Measurements from ENCODE around the gene SLC7A6. TPM values are rescaled to one million over a fixed set of nuclear protein-coding genes. Genes with fewer than 3 reads are reported as not detected.

SLC7A6 gene
- total and polyA plus RNA-seq, 10 of the 15 experiments (the other 5 are each of a cell fraction or from before 2014, with no cell fraction given): 8.2 to 60.4 (median 28.6) TPM

GRCh38 chr16:68281368-68282063, 17.2 kb downstream of the SLC7A6 start:
- no peak for ATAC-seq
- H4K20me1 ChIP-seq (ENCODE audit: control insufficient read depth, insufficient read depth): no peaks in the 10 kb centered on the region
- peaks cover 7 to 8% of the 10 kb centered on the region in 2 experiments for H3K36me3 ChIP-seq (ENCODE audit: control insufficient read depth in 2 of 2, insufficient read depth in 2 of 2, low read length in 1 of 2)
- peaks cover 49% of the 10 kb centered on the region for H3K4me1 ChIP-seq (ENCODE audit: control insufficient read depth, insufficient read depth, low read length)
- in situ Hi-C loops (cut with MboI) (no loop called here), intact Hi-C loops (cut with micrococcal nuclease; ENCODE audit: unreplicated experiment) (no loop called here)
- ChIA-PET RAD21 (ENCODE audit: unreplicated experiment) (interaction anchor here (1.4 kb wide), 1 partner anchor 8 kb away, joined by 3 read pairs; no protein-coding TSS in a partner anchor), POLR2A (interaction anchor here (11.1 kb wide), 1 partner anchor 10 kb away, joined by 177 read pairs; no protein-coding TSS in a partner anchor), CTCF (interaction anchor here (1.0 to 3.5 kb wide), 2 partner anchors 9 to 19 kb away, joined by 3 to 25 read pairs; partner anchors contain the start of gene SLC7A6), SMC1A (ENCODE audit: uncharacterized antibody, unreplicated experiment) (interaction anchor here (16.5 kb wide), 1 partner anchor 13 kb away, joined by 253 read pairs; the partner anchor contains the start of gene SLC7A6)
- no peak for FAIRE-seq
- no peaks in the 10 kb centered on the region for H3K9me3 ChIP-seq (replicated peaks; ENCODE audit: control insufficient read depth, insufficient read depth, low read length)
- H3K4me2 ChIP-seq (ENCODE audit: control insufficient read depth, insufficient read depth): peak overlapping the region; percentile 14; the same call in 1 of the 2 replicates
- DNase-seq (ENCODE audit: low read depth, low spot score): no peak
- no peaks in the 10 kb centered on the region for H3K27me3 ChIP-seq (replicated peaks in 1 of 2; ENCODE audit: control insufficient read depth in 2 of 2, insufficient read depth in 2 of 2, low read length in 1 of 2)
- peak overlapping the region; percentile 36; the same call in 1 of the 2 replicates for H3K27ac ChIP-seq (ENCODE audit: control insufficient read depth, insufficient read depth)
- H2AFZ ChIP-seq (ENCODE audit: control insufficient read depth, low read depth, low read length): no peak overlapping the region
- no TSS peak for BruUV-seq (replicated peaks)
- no peak overlapping the region for H3K9ac ChIP-seq (ENCODE audit: control insufficient read depth, insufficient read depth, low read length)
- H3K4me3 ChIP-seq: no peak overlapping the region
- TF ChIP-seq BACH1 (IDR thresholded peaks at IDR 0.05; ENCODE audit: borderline replicate concordance) (no peak), BRCA1 (IDR thresholded peaks at IDR 0.05; ENCODE audit: low read depth, low read length) (no peak), FOXK2 (IDR thresholded peaks at IDR 0.05) (no peak), RELB (IDR thresholded peaks at IDR 0.05; ENCODE audit: low read depth) (no peak), SMARCA5 (IDR thresholded peaks at IDR 0.05) (no peak), ZNF592 (IDR thresholded peaks at IDR 0.05) (no peak), POLR2AphosphoS5 (IDR thresholded peaks at IDR 0.05; ENCODE audit: low read length) (no peak), ZBTB4 (CRISPR knock-in tag; IDR thresholded peaks at IDR 0.05) (no peak)
- H3K79me2 ChIP-seq (ENCODE audit: control insufficient read depth, insufficient read depth, low read length): peaks cover 48% of the 10 kb centered on the region
- 75% methylated on average over 4 of the region's 4 CpGs for WGBS (ENCODE audit: insufficient coverage, insufficient replicate concordance, low lambda C conversion rate, missing lambda C conversion rate)

Data from GM12878 (cell line).